ENCODE results near the gene NAV2.

Gene NAV2

DNA sequence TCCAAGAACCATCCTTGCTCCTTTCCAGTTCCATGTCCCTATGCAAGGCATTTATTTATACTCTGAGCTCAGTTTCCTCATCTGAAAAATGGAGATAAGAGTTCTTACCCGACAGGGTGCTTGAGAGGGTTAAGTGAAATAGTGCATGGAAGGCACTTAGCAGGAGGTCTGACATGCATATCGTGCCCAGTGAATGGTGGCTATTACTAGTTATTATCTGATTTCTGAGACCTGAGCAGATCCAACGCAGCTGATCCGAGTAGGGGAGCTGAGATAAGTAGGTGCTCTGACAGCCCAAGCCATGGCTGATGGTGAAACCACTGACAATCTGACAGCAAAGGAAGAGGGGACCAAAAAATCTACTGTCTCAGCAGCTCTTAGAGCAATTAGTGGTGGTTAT, 24.9 kb downstream of the NAV2 start:
- DNase-seq (ENCODE audit: low read depth), result no peak
- no peak overlapping the region for H3K4me3 ChIP-seq (ENCODE audit: control insufficient read depth, low read depth, low read length)
- TF ChIP-seq CTCF (conservative IDR thresholded peaks at IDR 0.05; ENCODE audit: control insufficient read depth, insufficient read depth, low read depth, low read length), result no peak

GRCh38 chr11:19738124-19738523, 25.5 kb downstream of the NAV2 start:
- no peak for TF ChIP-seq CTCF (conservative IDR thresholded peaks at IDR 0.05; ENCODE audit: control insufficient read depth, insufficient read depth, low read depth, low read length)
- no peak for DNase-seq (ENCODE audit: low read depth)

GRCh38 chr11:19739872-19740271, 27.2 kb downstream of the NAV2 start:
- no peak overlapping the region for H3K4me3 ChIP-seq (ENCODE audit: control insufficient read depth, low read depth, low read length)
- DNase-seq (ENCODE audit: low read depth), result no peak
- TF ChIP-seq CTCF (conservative IDR thresholded peaks at IDR 0.05; ENCODE audit: control insufficient read depth, insufficient read depth, low read depth, low read length), result peak; percentile 22

More at GRCh38 chr11:19738124-19738523, 25.5 kb downstream of the NAV2 start:
- no peak overlapping the region for H3K4me3 ChIP-seq (ENCODE audit: control insufficient read depth, low read depth, low read length)

- DNase-seq (ENCODE audit: low read depth), result no peak
- no peak for TF ChIP-seq CTCF (conservative IDR thresholded peaks at IDR 0.05; ENCODE audit: control insufficient read depth, insufficient read depth, low read depth, low read length)
- no peak overlapping the region for H3K4me3 ChIP-seq (ENCODE audit: control insufficient read depth, low read depth, low read length)
Measured at GRCh38 chr11:19740586-19740985, 27.9 kb downstream of the NAV2 start.

DNA sequence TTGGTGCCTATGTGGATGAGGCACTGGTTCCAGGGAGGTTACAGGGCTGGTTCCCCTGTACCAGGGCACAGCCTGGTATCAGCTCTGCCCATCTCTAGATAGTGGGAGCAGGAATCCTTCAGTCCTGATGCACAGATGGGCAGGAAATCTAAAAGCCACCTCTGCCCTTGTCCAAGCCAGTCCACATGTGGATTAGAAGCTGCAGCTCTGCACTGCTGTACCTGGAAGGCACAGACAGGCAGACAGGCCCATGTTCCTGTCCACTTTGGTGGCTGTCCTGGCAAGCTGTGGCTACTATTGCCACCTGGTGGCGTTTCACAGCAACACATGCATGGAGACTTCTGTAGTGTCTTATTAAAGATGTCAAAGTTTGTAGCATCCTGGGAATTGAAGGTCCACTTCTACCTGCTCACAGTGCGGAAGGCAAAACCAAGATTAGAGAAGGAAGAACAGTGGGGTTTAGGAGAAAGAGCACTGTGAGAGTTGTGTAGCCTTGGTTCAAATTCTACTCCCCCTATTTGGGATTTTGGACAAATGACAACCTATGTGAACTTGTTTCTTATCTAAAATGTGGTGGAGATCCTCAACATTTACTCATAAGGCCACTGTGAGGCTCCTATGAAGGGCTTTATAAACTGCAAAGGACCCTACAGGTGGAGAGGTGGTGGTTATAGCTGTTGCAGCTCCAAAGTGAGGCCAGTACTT, 30.1 kb downstream of the NAV2 start:
- peak; percentile 77 for TF ChIP-seq CTCF (conservative IDR thresholded peaks at IDR 0.05; ENCODE audit: control insufficient read depth, insufficient read depth, low read depth, low read length)
- H3K4me3 ChIP-seq (ENCODE audit: control insufficient read depth, low read depth, low read length), result no peak overlapping the region
- DNase-seq (ENCODE audit: low read depth), result peak; percentile 71

DNA sequence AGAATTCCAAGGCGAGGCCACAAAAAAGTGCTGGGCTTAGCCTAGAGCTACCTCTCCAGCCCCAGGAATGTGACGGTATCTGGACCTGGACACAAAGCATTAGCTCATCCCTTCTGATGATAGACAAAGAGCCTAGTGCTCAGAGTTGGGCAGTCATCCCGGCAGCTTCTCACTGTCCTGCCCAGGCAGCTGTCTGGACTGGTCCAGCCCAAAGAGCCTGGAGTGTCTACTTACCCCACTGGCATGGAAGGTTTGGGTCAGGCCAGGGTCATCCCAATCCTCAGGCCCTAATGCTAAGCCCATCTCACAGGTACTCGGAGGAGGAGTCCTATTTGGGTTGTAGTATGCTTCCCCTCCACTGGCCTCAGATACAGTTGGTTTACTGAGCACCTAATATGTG, 31.0 kb downstream of the NAV2 start:
- no peak for DNase-seq (ENCODE audit: low read depth)
- no peak overlapping the region for H3K4me3 ChIP-seq (ENCODE audit: control insufficient read depth, low read depth, low read length)
- TF ChIP-seq CTCF (conservative IDR thresholded peaks at IDR 0.05; ENCODE audit: control insufficient read depth, insufficient read depth, low read depth, low read length), result no peak
